HG03064 (cell line): ENCODE measurements around the gene TMEM45B.
"Not testable (repeated sequence)": the region's sequence is repeated elsewhere in the genome, so short reads cannot be mapped to it uniquely, and the experiment has no call there.

Experiments used
- ATAC-seq: cut with Tn5 transposase; IDR thresholded peaks from one replicate; pipeline ENCODE4 v1.9.1; 2021; ENCODE audit warnings: low read depth; ENCODE audit not compliant: unreplicated experiment

Gene TMEM45B

DNA sequence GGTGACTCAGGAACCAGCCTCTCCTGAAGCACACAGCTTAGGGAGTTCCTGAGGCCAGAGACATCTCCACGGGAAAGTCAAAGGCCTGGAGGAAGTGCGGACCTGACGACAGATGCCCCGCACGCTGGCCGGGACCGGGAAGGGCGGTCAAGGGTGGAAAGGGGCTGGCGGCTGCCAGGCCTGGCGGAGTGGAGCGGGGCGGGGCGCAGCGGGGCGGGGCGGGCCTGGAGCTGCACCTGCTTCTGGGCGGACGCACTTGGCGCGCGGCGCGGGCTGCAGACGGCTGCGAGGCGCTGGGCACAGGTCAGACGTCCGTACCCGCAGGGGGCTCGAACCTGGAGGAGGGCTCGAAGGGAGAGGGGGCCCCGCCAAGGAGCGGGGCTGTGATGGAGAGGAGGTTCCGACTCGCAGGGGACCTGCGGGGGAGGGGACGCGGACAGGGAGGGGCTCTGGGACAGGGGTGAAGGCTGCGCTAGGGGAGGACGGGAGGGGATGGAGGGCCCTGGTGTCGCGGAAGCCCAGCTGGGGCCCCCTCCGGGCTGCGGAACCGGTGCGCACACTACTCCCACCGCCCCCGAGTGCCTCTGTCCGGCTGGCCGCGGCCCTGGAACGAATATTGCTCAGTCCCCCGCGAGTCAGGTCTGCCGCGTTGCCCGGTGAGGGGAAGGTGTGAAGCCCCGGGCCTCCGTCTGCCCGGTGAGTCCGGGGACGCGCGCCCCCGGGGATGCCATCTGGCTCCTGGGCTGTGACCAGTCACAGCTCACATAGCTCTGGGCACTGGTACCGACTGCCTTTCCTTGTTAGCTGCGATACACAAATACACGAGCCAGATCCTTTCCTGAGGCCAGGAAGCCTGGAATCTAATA, at the start of gene TMEM45B:
TMEM45B (plus strand) TSS at position 253 of the 866 bp plus-strand sequence. CDS start 36,635 bp downstream, outside the sequence.
- ATAC-seq: no peak

DNA sequence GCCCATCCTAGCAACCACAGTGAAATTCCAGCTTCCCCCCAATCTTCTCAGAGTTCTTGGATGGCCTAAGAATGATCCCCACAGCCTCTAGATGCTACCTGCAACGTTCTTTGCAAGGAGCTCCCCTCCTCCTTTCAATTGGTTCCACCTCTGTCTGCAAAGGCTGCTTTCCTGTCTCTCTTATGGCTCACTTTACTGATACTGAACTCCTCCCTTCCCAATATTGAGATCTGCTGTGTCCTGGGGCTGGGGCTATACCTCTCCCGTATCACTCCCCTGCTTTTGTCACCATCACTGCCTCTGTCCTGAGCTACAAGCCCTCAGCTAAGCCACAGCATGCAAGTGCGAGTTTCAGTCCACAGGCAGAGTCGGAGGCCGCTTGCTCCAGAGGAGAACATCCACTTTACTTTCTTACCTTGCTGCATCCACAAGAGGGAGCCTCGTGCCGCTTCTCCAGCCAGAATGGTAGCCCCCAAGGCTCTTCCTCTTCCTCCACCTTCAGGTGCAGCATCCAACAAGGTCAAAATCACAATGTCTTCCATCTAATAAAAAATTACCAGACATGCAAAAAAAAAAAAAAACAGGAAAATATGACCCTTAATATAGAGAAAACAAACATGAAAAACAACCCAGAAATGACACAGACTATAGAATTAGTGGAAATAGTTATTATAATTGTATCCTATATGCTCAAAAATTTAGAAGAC, 48.6 kb upstream of the TMEM45B start:
- ATAC-seq: no peak

DNA sequence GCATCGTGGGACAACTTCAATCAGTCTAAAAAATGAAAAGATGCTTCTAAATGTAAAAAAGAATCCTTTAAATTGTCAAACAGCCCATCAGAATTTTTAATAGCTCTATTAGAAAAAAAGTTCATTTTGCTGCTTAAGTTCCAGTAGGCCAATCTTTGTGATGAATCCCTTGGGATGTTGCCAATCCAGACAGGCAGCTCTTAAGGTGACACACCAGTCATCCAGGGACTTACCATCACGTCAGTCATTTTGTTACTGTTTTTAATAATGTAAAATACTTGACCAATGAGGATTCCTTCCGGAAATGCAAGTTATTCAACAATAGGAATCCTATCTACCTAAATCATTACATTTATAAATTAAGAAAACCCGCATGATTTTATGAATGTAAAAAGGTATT, 47.8 kb upstream of the TMEM45B start:
- no peak for ATAC-seq

DNA sequence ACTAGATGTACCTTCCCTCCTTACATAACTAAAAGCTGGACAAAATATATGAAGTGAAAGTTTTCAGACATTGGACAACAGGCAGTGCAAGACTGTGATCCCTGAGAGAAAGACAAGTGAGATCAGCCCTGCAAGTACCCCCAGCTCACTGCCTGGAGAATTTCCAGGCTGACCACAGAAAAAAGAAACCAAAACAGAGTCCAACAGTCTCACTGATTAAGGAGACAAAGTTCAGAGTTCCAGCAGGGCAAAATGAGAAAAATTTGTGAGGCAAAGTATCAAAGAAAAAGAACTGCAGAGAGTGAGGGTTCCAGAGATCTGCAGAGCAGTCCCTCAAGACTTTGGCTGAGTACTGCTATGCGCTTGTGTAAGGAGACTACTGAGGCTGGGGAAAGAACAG, 47.3 kb upstream of the TMEM45B start:
- ATAC-seq: no peak

DNA sequence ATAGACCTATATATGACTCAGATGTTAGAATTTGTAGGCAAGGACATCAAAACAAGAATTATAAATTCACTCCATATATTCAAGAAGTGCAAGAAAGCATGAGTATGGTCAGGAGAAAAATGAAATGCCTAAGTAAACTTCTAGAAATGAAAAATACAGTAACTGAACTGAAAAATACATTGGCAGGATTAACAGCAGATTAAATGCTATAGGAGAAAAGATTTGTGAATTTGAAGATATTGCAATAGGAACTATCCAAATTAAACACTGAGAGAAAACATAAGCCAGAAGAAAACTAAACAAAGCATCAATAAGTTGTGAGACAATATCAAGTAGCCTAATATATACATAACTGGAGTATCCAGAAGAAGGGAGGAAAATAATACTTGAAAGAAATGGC, 46.6 kb upstream of the TMEM45B start:
- no peak for ATAC-seq

DNA sequence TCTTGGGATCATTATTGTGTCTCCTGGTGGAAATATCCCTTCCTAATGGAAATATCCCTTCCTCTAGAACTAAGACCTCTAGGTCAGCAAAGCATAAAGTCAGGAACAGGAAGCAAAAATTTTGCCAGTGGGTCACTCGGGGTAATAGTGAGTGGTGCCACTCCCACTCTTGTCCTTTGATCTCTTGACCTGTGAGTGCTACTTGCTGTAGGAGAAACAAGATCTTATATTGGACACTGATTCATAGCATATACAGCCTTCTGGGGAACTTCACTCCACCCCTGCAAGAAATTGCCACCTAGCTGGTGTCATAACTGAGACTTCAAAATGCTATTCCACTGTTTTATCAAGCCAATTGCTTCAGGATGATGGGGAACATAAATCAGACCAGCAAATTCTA, 44.7 kb upstream of the TMEM45B start:
- no peak for ATAC-seq

DNA sequence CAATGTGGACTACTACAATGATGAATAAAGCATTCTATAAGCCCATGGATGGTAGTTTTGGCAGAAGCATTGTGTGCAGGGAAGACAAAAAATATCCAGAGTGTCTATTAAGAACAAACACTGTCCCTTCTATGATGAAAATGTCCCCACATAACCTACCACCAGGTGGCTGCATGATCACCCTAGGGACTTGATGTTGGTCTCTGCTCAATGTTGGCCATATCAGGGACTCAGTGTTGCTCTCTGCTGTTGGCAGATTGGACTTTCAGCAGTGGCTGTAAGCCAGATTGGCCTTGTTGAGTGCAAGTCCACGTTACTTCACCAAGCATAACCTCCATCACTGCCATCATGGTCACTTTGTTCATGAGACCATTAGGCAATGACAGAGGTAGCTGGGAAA, 44.2 kb upstream of the TMEM45B start:
- not testable (repeated sequence) for ATAC-seq

DNA sequence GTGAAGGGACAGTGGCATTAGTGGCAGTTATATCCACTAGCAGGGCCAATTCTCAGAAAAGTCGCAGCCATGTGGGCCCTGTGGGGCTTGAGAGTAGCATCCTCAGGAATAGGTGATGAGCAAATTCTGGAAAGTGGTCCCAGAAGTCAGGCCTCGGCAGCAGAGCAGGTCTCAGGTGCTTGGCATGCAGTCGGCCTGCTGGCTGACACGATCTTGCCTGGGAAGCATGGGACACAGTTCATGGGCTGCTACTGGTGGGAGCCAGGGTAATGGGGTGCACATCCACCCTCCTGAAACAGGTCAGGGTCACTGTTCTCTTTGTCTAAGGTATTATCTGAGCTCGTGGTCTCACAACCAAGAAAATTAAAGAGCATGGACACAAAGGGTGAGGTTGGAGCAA, 36.8 kb upstream of the TMEM45B start:
- ATAC-seq: no peak

DNA sequence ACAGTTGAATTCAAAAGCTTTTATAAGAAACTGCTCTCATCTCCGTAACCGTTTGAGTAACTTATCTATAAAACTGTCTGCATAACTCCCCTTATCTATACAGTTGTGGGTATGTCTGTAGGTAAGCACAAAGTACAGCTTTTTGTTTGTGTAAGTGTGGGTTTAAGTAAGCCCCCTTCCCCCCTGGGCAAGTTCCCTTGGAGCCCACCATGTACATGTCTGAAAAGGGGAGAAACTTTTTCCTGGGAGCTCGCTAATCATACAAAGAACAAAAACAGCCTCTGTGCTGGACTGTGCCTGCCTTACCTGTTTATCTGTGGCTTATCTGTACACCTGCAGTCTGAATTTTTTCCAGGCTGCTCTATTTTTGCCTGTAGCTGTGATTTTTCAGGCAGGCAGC, 36.3 kb upstream of the TMEM45B start:
- no peak for ATAC-seq

DNA sequence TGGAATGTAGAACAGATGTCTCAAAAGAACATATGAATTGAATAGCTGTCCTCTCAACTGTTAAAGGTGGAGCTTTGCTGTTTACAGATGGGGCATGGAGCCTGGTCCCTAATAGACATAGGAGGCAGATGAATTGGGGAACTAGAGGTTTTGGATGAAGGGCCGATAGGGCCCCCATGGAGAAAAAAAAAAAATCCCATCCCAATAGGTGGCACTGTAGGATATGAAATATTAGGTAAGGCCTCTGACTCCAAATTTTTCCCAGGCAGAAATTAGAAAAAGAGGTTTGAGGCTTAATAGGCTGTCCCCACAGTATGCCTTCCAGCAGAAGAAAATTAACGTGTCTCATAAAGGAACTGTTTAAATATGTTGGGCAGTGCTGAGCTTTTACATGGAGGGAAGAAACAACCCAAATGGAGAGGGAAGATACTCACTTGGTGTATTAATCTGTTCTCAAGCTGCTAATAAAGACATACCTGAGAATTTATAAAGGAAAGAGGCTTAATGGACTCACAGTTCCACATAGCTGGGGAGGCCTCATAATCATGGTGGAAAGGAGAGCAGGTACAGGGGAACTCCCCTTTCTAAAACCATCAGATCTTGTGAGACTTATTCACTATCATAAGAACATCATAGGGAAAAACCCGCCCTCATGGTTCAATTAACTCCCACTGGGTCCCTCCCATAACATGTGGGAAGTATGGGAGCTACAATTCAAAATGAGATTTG, 30.1 kb upstream of the TMEM45B start:
- no peak for ATAC-seq

DNA sequence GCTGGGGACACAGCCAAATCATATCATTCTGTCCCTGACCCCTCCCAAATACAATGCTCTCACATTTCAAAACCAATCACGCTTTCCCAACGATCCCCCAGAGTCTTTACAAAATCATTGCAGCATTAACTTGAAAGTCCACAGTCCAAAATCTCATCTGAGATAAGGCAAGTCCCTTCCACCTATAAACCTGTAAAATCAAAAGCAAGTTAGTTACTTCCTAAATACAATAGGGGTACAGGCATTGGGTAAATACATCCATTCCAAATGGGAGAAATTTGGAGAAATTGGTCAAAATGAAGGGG, 29.6 kb upstream of the TMEM45B start:
- ATAC-seq: not testable (repeated sequence)

DNA sequence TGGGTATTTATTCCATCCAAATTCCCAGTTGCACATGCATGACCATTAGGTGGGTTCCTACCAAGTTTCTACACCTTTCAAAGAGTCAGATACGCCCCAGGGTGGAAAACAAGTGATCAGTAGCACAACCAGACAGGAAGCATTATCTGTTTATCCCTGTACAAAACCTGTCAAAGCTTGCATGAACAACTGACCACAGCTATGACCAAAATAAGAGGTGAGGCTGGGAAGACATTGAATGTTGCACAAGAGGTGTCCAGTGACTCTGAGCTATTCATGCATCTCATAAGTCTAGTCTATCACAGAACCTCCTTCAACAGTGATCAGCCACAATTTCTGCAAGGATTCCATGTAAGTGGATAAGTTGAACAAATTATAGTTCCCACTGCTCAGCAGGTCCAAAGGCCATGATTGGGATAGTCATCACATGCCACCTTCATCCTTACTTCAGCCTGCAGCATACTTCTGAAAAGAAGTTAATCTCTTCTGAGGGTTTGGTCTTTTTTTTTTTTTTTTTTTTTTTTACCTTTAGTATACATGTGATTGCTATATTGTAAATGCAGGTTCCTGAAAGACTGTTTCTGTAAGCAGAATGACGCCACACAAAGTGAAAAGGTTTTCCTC, 28.0 kb upstream of the TMEM45B start:
- ATAC-seq: no peak

DNA sequence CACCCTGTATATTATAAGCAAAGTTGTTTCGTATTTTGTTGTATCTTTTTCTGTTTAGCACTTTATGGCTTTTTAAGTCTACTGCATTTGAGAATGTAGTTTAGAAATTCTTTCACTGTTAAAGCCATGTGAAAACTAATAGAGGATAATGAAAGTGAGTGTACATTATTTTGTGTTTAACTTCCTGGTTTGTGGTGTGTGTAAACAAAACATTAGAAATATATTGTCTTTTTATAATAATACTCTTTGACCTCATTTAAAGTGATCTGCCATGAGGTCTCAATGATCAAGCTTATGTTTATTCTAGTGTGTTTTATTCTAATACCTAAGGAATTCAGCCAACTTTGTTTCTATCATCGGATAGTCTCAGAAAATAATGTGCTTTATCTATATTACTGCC, 27.4 kb upstream of the TMEM45B start:
- ATAC-seq: no peak

DNA sequence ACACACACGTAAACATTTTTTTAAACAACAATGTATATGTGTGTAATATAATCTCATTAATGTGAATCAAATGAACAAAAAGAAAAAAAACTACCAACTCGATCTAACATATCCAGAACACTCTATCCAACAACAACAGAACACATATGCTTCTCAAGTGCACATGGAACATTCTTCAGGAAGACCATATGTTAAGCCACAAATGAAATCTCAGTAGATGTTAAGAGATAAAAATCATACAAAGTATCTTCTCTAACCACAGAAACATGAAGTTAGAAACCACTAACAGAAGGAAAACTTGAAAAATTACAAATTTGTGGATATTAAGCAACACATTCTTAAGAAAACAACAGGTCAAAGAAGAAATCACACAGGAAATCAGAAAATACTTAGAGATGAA, 25.5 kb upstream of the TMEM45B start:
- no peak for ATAC-seq

DNA sequence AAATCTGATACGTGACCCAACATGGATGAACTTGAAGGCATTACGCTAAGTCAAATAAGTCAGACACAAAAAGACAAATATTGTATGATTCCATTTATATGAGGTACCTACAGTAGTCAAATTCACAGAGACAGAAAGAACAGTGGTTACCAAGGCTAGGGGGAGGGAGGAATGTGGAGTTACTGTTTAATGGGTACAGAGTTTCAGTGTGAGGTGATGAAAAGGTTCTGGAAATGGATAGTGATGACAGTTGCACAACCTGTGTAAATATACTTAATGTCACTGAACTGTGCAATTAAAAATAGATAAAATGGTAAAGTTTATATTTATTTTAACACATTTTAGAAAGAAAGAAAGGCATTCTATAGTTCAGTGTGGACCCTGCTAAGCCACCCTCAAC, 24.1 kb upstream of the TMEM45B start:
- no peak for ATAC-seq

DNA sequence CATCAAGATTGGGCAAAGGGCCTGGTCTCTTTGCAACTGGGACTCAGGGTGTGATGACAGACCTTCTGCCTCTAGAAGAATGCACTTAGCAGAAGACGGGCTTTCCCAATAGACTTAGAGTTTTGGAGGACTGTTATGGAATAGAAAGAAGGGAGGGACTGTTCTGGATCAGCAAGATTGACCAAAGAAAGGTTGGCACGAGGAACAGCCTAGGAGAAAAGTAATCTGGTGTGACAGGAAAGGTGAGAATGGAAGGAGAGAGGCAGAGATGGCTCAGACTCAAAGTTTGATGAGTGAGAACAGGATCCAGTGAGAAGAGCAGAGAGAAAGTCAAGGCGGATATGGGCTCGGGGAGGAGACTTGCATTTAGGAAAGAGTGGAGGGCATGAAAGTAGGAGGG, 23.0 kb upstream of the TMEM45B start:
- ATAC-seq: no peak

DNA sequence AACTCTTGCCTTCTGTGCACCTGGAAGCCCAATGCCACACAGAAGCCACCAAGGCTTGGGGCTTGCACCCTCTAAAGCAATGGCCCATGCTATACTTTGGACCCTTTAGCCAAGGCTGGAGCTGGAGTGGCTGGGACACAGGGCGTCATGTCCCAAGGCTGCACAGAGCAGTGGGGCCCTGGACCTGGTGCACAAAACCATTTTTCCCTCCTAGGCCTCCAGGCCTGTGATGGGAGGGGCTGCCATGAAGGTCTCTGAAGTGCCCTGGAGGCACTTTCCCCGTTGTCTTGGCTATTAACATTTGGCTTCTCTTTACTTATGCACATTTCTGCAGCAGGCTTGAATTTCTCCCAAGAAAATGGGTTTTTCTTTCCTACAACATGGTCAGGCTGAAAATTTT, 20.6 kb upstream of the TMEM45B start:
- ATAC-seq: no peak

DNA sequence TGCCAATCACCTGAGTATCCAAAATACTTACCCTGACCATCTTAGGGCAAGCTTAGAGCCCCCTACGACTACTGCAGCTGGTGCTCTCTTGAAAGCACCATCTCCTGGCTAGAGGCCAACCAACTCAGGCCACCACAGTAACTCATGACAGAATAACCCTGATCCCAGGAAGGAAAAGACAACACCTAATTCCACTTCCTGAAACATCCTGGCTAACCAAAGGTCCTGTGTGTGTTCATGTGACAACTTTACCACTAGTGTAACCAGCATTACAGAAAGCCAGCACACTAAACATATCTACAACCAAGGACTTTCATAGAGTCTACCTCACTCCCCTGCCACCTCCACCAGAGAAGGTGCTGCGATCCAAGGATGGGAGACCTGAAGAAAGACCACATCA, 17.4 kb upstream of the TMEM45B start:
- ATAC-seq: no peak

DNA sequence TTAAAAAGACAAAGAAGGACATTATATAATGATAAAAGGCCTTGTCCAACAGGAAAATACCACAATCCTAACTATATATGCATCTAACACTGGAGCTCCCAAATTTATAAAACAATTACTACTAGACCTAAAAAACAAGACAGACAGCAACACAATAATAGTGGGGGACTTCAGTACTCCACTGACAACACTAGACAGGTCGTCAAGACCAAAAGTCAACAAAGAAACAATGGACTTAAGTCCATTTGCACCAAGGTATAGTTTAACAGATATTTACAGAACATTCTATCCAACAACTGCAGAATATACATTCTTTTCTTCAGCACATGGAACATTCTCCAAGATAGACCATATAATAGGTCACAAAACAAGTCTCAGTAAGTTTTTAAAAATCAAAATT, 15.5 kb upstream of the TMEM45B start:
- ATAC-seq: not testable (repeated sequence)

DNA sequence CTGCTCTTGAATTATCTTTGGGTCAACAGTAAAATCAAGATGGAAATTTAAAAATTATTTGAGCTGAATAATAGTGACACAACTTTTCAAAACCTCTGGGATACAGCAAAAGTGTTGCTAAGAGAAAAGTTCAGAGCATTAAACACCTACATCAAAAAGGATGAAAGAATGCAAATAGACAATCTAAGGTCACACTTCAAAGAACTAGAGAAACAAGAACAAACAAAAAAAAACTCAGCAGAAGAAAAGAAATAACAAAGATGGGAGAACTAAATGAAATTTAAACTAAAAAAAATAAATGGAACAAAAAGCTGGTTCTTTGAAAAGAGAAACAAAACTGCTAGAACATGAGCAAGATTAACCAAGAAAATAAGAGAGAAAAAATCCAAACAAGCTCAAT, 15.0 kb upstream of the TMEM45B start:
- no peak for ATAC-seq

DNA sequence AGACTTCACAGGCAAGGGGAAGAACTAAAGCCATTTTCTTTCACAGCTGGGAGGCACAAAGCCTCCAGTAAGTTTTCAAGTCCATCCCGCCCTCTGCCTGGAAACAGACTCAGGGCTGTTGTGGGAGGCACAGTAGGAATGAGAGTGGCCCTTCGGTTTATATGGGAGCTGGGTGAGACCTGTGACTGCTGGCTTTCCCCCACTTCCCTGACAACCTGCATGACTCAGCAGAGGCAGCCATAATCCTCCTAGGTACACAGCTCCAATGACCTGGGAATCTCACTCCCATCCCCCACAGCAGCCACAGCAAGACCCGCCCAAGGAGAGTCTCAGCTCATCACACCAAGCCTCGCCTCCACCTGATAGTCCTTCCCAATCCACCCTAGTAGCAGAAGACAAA, 12.1 kb upstream of the TMEM45B start:
- no peak for ATAC-seq
